ENCODE results near the gene RAE1.
A peak's percentile ranks its signal among the peaks of the same experiment; 100 is the strongest.

Gene RAE1

GRCh38 chr20:57396212-57396983 is 45.3 kb downstream of the RAE1 start:
- DNase-seq (ENCODE audit: low spot score) = no peak
- TF ChIP-seq CTCF (IDR thresholded peaks at IDR 0.05; ENCODE audit: extremely low read depth, missing control alignments) = no peak

DNA sequence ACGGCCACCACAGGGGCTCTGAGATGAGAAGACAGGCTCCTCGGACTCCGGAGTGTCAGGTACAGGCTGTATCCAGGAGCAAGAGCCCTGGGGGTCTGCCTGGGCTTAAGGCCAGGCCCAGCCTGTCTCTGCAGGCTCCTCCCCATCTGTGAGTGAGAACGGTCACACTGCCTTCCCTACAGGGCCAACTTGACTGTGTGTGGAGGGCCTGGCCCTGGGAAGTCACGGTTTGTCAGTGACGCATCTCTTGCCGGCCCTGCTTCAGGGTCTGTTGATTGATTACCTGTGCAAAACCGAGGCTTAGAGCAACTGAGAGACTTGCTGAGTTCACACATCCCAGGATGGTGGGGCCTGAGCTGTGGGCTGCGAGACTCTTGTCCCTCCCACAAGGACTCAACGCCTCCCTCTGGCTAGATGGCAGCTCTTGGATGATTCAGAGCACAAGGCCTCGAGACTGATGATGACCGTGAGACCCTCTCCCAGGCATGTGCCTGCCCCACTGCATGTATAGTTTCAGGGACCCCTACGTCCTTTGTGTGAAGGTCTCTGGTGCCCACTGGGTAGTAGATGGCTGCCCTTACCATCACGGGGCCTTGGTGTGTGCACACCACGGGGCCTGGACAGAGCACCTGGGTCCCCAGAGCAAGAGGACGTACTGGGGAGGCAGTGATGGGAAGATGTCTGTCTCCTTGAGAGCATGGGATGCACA is 46.1 kb downstream of the RAE1 start:
- no peak for TF ChIP-seq CTCF (IDR thresholded peaks at IDR 0.05; ENCODE audit: extremely low read depth, missing control alignments)
- no peak for DNase-seq (ENCODE audit: low spot score)

DNA sequence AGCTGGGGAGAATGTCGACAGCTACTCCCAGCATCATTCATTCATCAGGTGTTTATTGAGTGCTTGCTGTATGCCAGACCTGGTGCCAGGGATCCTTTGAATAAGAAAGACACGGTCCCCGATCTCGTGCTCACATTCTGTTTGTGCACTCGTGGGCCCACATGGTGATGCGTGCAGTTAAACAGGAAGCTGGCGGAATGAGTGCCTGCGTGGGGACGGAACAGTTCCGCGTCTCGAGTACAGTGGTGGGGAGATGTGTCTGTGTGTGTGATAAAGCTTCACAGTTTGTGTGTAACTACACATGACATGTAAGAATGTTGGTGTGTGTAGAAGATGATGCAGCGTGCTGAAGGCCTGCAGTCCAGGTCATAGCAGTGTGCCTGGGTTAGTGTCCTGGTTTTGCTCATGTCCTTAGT is 46.6 kb downstream of the RAE1 start:
- no peak for TF ChIP-seq CTCF (IDR thresholded peaks at IDR 0.05; ENCODE audit: extremely low read depth, missing control alignments)
- DNase-seq (ENCODE audit: low spot score) = no peak

- peak; percentile 89 for DNase-seq (ENCODE audit: low spot score)
- TF ChIP-seq CTCF (IDR thresholded peaks at IDR 0.05; ENCODE audit: extremely low read depth, missing control alignments) = no peak
These were observed 47.3 kb downstream of the RAE1 start for GRCh38 chr20:57398231-57398821.

DNA sequence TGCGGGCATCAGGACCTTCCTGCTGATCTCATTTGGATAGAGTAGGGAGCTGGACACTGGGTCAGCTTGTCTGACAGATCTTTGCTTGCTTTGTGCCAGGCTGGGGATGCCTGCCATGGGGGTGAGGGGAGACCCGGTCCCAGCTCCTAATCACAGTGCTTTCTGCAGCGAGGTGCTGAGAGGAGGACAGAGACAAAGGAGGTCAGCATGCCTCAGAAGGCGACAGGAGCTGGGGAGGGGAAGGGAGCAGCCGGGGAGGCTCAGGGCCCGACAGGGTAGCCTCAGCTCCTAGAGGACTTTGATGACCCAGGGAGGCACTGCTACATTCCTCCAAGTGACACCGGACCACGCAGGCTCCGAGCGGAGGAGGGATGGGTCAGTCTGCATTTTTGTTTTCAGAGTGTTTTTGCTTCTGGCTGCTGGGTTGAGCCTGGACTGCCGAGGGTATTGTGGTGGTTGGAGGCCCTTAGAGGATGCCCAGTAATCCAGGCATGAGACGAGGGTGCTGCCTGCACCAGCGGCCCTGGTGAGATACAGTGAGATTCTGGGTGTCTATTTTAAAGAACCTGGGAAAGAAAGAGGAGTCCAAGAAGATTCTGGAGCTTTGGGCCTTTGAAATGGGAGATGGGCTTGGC is 48.0 kb downstream of the RAE1 start:
- no peak for DNase-seq (ENCODE audit: low spot score)

DNA sequence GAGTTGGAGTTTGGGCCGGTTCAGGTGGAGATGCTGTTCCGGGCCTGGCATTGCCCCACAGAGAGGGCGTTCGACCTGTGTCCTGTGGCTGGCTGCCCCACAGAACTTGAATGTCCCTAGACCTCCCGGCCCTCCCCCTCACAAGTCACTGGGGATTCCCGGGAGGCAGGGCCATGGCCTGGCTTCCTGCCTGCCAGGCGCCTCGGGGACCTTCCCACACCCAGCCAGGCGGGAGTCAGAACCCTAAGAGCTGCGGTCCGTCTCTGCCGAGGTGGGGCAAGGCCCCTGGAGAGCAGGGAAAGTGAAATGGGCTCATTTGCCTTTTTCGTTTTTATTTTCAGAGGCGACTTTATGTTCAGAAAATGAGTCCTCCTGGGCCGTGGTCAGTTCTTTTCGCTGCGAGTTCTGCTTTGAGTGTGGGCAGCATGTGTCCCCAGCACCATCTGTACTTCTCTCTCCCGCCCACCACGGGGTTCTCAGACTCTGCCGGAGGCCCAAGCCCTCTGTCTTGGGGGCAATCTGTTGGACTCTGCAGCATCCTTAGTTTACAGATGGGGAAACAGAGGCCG is 48.6 kb downstream of the RAE1 start:
- TF ChIP-seq CTCF (IDR thresholded peaks at IDR 0.05; ENCODE audit: extremely low read depth, missing control alignments) = no peak
- peak; percentile 87 for DNase-seq (ENCODE audit: low spot score)

More for the DNA sequence above, 48.0 kb downstream of the RAE1 start:
- TF ChIP-seq CTCF (IDR thresholded peaks at IDR 0.05; ENCODE audit: extremely low read depth, missing control alignments) = no peak

Data from GM20000 (cell line).